Hepatic stellate cell (primary cell): ENCODE measurements around the gene NECTIN1.

Source experiments
- DNase-seq: peaks from one replicate; pipeline ENCODE4 v3.0.0; 2011; ENCODE audit warnings: low spot score

Gene NECTIN1

GRCh38 chr11:119754656-119755355 lies 25.8 kb upstream of the NECTIN1 start:
- DNase-seq: no peak

DNA sequence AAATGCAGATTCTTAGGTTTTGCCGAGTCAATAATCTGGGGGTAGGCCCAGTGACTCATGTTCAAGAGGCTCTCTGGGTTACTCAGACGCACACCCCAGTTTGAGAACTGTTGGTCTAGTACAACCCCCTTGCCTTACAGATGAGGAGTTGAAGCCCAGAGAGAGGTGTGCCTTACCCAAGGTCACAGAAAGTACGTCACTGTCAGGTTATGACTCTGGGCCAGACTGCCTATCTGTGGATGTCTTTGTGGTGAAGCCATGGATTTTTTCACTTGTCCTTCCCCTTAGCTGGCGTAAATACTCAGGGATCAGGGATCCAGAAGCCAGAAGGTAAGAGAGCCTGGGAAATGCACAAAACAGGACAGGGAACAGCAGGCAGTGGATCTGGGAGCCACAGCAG lies 25.2 kb upstream of the NECTIN1 start:
- DNase-seq: no peak

DNA sequence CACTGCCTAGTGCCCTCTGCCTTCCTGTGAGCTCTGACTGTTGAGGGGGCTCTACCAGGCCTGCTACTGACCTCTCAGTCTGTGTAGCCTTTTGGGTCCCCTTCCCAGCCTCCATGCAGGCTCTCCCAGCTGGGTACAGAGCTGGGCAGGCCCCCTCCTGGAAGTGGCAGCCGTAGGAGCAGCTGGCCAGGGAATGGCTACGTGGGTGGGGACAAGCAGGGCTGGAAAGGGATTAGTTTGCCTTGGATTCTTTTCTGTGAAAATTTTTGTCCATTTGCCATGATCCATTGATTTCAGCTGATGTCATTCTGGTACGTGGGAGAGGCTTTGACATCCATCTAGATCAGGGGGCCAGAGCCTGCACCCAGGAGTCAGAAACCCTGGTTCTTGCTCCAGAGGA lies 23.9 kb upstream of the NECTIN1 start:
- DNase-seq: no peak

- no peak for DNase-seq
Measured at GRCh38 chr11:119752345-119752871, 23.4 kb upstream of the NECTIN1 start.

- no peak for DNase-seq
Measured at GRCh38 chr11:119750056-119750455, 21.1 kb upstream of the NECTIN1 start.

- DNase-seq: no peak
Measured at GRCh38 chr11:119749006-119749565, 20.1 kb upstream of the NECTIN1 start.

DNA sequence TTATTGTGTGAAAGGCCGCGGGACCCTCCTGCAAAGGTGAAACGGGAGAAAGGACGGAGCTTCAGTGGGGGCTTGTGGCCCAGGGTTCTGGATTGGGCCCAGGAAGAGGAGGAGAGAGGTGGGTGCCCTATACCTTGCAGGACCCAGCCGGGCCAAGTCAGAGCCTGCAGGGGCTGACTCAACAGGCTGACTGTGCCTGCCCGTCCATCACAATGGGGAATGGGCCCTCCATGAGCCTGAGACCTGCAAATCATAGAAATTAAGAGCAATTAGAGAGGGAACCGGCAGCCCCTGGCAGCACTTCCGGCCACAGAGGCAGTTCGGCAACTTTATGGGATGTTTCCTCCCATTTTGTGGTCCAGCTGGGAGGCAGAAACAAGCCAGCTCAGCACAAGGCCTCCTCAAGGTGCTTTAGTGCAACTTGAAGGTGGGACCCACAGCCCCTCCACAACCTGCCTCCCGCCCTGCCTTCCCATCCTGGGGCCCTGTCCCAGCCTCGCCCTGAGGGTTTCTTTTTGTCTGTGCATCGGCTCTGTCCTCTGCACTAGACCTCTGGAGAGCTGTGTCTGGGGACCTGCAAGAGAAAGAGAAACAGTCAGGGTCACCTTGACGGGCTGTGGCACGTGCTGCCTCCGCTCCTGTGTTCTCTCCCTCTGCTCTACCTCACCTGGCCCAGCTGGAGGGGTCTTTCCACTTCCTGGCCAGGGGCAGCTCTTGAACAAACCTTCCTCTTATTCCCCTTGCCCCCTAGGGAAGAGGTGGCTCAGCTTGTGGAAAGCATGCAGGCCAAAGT lies 19.1 kb upstream of the NECTIN1 start:
- no peak for DNase-seq

GRCh38 chr11:119745776-119746535 lies 17.0 kb upstream of the NECTIN1 start:
- DNase-seq: no peak

DNA sequence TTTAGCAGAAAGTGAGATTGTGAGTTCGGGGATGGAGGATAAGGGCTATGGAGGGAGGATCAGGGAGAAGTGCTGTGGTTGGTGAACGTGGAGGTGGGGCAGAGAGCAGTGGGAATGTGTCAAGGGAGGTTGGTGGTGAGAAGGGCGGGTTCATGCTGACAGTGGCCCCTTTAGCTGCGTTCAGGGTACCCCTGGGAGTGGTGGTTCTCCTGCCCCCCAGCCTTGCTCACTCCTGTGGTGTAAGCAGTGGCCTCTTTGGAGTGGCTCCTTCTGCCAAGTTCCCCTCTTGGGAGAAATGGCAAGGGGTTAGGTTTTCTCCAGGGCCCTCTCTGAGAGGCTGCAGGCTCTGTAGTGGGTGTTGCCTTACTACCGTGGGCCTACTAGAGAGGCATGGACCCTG lies 16.1 kb upstream of the NECTIN1 start:
- DNase-seq: no peak

DNA sequence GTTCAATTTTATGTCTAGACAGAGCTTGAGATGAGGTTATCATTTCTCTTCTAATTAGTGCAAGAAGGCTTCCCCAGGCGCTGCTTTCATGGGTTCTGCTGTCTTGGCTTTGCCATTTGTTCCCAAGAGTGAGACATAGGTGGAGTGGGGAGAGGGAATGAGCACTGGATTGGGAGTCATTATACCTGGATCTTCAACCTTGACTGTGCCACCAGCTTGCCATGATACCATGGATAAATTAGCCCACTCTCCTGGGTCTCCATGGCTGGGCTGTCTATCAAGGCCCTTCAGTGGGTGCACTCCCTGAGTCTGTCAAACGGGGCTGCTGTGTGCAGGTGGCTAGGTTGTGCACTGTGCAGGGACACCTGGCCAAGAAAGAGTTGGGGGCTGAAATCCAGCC lies 15.6 kb upstream of the NECTIN1 start:
- DNase-seq: no peak

DNA sequence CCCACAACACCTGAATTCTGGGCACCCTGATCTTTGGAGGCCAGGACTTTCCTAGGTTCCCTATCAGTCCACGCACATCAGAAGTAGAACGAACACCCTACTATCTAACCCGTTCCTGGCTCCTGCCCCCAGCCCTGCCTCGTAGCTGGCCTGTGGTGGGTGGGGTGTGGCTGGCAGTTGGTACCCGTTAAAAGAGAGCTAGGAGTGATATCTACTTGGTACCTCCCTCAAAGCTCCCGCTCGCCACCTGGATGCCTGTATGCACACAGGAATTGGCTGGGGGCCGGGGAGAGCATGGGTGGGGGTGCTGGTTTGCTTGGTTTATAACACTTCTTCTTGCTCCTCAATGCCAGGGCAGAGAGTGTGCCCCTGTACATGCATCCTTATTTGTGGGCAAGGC lies 14.0 kb upstream of the NECTIN1 start:
- no peak for DNase-seq

DNA sequence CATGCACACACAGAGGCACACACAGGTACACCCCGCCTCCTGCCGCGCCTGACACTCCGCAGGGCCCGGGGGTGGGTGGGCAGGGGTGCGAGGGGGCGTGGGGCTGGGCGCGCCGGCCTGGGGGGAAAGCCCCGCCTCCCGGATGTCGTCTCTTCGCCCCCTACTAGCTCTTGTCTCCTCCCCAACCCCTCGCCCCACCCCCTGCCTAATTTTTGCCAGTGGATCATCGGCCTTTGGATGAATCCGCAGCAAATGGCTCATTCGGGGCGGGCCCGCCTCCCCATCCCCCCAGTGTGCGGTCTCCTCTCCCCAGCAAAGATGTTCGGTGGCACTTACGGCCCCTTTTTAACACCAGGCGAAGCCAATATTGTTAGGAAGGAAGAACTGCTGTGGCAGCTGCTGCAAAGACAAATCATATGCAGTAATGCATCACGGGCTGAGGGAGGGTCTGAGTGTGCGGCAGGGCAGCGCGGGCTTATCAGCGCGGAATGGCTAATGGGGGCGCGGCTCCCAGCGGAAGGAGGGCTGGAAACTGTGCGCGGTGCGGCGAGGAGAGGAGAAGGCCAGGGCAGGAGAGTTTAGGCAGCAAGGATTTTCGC lies 13.4 kb upstream of the NECTIN1 start:
- no peak for DNase-seq

DNA sequence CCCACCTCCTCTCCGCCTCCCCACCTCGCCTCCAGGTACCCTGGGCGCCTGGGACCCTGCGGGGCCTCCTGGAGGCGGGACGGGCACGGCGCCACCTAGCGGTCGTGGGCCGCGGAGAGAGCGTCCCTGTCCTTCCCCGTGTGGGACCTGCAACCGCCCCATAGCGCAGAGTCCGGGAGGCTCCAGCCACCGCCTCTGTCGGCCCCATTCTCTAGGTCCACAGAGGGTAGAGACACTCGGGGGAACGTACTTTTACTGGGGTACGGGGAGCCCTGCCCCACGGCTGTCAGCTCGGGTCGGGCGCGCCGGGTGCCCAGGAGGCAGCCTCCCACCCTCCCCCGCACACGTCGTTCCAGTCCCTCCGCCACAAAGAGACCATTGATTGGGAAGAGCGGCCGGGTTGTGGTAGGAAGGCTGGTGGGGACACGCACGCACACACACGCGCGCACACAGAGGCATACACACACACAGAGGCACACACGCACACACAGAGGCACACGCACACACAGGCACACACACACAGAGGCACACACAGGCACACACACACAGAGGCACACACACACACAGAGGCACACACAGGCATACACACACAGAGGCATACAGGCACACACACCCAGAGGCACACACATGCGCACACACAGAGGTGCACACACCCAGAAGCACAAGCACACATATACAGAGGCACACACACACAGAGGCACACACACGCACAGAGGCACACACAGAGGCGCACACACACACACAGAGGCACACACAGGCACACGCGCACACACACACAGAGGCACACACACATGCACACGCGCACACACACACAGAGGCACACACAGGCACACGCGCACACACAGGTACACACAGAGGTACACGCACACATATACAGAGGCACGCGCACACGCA lies 12.6 kb upstream of the NECTIN1 start:
- peak; percentile 65 for DNase-seq

GRCh38 chr11:119739975-119740374 lies 11.0 kb upstream of the NECTIN1 start:
- DNase-seq: no peak

GRCh38 chr11:119739021-119739703 lies 10.2 kb upstream of the NECTIN1 start:
- DNase-seq: no peak

DNA sequence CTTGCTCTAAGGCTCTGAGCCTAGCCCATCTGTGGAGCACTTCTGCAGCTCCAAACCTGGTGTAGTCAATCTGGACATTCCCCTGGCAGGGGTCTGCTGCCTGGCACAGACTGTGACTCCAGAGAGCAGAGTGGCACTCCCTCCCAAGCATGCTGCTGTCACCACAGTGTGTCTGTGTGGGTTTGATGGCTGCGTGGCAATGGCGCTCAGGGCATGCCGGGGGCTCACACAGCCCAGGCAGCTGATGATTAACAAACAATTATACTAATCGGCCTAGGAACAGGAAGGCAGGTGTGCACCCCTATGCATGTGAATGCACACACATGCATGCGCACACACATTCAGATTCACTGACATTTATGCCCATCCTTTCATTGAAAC lies 9.0 kb upstream of the NECTIN1 start:
- DNase-seq: no peak

- DNase-seq: no peak
Measured at GRCh38 chr11:119737366-119738058, 8.5 kb upstream of the NECTIN1 start.

DNA sequence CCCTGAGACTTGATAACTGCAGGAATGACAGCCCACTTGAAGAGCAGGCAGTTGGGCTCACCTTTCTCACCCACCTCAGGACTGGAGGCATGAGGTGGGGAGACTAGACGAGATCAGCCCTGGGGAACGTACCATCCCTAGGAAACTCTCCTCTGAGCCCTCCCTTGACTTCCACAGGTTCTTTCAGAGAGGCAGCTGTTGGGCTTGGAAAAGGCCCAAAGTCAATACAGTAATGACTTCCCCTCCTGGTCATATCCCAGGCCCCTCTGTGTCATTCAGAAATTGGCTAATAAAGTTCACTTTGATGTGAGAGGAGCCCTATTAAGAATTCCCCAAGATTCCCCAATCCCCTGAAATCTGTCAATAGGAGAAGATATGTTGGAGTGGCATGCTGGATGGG lies 5.8 kb upstream of the NECTIN1 start:
- no peak for DNase-seq

GRCh38 chr11:119730789-119731386 lies 1.9 kb upstream of the NECTIN1 start:
- DNase-seq: no peak
